PFSK-1 (cell line): ENCODE results near the gene HELZ.

Experiments used
- FOXP2 ChIP-seq: optimal IDR thresholded peaks from 2 replicates; pipeline ENCODE3; 2011; ENCODE audit warnings: borderline replicate concordance, control low read depth, inconsistent platforms; ENCODE audit not compliant: insufficient read depth; ENCODE audit errors: extremely low read length, extremely low read depth
- POLR2AphosphoS5 ChIP-seq: IDR thresholded peaks from 2 replicates; pipeline ENCODE4 v1.6.1; 2012; ENCODE audit warnings: low read depth, mild to moderate bottlenecking, control low read depth, low read length, moderate library complexity
- SIN3A ChIP-seq: IDR thresholded peaks from 2 replicates; pipeline ENCODE4 v1.6.1; 2012; ENCODE audit warnings: mild to moderate bottlenecking, low read length, moderate library complexity, borderline replicate concordance; ENCODE audit not compliant: insufficient read depth
- TAF1 ChIP-seq: IDR thresholded peaks from 2 replicates; pipeline ENCODE4 v1.6.1; 2012; ENCODE audit warnings: low read length, control low read depth, borderline replicate concordance; ENCODE audit not compliant: insufficient read depth
- TF ChIP-seq, protein P1 (sequence below), 2 experiments: IDR thresholded peaks; 2 replicates each; pipeline versions ENCODE4 v1.6.1 to v1.8.0; 2011 to 2012; ENCODE audit warnings: low read depth in 2 of 2, low read length in 2 of 2, control low read depth in 1 of 2, inconsistent platforms in 1 of 2, mild to moderate bottlenecking in 1 of 2, moderate library complexity in 1 of 2; ENCODE audit not compliant: insufficient read depth in 1 of 2

Gene HELZ

DNA sequence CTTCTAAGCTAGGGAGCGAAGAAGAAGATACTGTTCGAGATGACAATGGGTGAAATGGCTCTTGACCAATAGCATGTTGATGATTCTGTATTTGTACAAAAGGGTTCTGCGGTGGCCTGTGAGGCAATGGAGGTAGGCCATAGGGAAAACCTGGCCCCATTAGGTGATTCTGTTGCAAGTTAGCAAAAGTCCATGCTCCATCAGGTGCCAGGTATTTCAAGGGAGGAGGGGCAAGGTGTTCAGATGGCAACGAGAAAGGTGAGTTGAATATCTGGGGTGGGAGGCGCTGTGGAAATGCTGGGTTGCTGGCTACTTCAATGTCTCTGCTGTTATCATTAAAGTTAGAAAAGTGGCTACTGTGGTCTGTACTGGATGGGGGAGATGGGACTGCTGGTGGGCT lies 137.8 kb downstream of the HELZ start:
- TF ChIP-seq SIN3A (no peak), POLR2AphosphoS5 (no peak), FOXP2 (no peak), TAF1 (no peak)
- TF ChIP-seq, protein P1, sequence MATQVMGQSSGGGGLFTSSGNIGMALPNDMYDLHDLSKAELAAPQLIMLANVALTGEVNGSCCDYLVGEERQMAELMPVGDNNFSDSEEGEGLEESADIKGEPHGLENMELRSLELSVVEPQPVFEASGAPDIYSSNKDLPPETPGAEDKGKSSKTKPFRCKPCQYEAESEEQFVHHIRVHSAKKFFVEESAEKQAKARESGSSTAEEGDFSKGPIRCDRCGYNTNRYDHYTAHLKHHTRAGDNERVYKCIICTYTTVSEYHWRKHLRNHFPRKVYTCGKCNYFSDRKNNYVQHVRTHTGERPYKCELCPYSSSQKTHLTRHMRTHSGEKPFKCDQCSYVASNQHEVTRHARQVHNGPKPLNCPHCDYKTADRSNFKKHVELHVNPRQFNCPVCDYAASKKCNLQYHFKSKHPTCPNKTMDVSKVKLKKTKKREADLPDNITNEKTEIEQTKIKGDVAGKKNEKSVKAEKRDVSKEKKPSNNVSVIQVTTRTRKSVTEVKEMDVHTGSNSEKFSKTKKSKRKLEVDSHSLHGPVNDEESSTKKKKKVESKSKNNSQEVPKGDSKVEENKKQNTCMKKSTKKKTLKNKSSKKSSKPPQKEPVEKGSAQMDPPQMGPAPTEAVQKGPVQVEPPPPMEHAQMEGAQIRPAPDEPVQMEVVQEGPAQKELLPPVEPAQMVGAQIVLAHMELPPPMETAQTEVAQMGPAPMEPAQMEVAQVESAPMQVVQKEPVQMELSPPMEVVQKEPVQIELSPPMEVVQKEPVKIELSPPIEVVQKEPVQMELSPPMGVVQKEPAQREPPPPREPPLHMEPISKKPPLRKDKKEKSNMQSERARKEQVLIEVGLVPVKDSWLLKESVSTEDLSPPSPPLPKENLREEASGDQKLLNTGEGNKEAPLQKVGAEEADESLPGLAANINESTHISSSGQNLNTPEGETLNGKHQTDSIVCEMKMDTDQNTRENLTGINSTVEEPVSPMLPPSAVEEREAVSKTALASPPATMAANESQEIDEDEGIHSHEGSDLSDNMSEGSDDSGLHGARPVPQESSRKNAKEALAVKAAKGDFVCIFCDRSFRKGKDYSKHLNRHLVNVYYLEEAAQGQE (IDR thresholded peaks at IDR 0.05; ENCODE audit: insufficient read depth in 1 of 2, low read depth in 2 of 2, low read length in 2 of 2): no peak

DNA sequence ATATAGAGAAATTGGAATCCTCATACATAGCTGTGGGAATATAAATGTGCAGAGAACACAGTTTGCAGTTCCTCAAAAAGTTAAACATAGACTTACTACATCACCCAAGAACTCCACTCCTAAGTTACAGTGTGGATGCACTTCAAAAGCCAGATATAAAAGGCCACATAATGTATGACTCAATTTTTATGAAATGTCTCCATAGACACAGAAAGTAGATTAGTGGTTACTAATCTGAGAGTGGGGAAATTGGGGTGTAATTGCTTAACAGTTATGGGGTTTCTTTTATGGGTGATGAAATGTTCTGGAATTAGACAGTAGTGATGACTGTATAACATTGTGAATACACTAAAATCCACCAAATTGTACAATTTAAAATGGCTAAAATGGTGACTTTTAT lies 139.8 kb downstream of the HELZ start:
- TF ChIP-seq POLR2AphosphoS5 (no peak), TAF1 (no peak), SIN3A (no peak), FOXP2 (no peak)
- TF ChIP-seq, protein P1 (IDR thresholded peaks at IDR 0.05; ENCODE audit: insufficient read depth in 1 of 2, low read depth in 2 of 2, low read length in 2 of 2): no peak

DNA sequence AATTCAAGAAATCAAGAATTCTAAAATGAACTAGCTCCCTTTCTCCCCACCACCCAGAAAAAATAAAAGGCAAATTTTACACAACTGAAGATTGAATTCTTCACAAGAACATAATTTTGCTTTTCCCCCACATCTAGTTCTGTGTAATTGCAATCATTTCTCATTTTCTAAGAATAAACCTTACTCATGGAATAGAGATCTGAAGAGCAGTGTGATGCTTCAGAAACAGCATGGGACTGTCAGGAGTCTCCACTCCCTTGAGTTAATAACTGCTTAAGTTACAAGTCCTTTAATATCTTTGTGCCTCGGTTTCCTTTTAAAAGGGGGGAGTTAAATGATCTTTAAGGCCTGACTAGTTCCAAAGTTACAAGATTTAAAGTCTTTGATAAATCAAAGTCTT lies 147.0 kb downstream of the HELZ start:
- TF ChIP-seq POLR2AphosphoS5: no peak

DNA sequence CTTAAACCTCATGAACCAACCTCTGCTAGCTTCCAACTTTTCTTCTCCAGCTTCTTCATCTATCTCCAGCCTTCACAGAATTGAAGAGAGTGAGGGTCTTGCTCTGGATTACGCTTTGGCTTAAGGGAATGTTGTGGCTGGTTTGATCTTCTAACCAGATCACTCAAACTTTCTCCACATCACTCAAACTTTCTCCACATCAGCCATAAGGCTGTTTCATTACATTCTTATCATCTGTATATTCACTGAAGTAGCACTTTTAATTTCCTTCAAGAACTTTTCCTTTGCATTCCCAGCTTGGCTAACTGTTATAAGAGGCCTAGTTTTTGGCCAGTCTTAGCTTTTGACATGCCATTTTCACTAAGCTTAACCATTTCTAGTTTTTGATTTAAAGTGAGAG lies 148.4 kb downstream of the HELZ start:
- TF ChIP-seq, protein P1 (IDR thresholded peaks at IDR 0.05; ENCODE audit: insufficient read depth in 1 of 2, low read depth in 2 of 2, low read length in 2 of 2): no peak
- TF ChIP-seq POLR2AphosphoS5 (no peak), SIN3A (no peak), TAF1 (no peak), FOXP2 (no peak)

DNA sequence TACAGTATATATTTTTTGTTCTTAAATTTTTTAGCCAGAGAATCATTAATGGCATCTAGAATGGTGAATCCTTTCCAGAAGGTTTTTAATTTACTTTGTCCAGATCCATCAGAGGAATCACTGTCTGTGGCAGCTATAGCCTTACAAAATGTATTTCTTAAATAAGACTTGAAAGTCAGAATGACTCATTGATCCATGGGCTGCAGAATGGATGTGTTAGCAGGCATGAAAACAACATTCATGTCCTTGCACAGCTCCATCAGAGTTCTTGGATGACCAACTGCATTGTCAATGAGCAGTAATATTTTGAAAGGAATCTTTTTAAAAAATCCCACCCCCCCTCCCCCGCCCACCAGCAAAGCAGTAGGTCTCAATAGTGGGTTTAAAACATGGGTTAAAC lies 149.2 kb downstream of the HELZ start:
- TF ChIP-seq SIN3A: no peak
- TF ChIP-seq TAF1: no peak
- TF ChIP-seq, protein P1 (IDR thresholded peaks at IDR 0.05; ENCODE audit: insufficient read depth in 1 of 2, low read depth in 2 of 2, low read length in 2 of 2): no peak
- no peak for TF ChIP-seq POLR2AphosphoS5
- TF ChIP-seq FOXP2: no peak

DNA sequence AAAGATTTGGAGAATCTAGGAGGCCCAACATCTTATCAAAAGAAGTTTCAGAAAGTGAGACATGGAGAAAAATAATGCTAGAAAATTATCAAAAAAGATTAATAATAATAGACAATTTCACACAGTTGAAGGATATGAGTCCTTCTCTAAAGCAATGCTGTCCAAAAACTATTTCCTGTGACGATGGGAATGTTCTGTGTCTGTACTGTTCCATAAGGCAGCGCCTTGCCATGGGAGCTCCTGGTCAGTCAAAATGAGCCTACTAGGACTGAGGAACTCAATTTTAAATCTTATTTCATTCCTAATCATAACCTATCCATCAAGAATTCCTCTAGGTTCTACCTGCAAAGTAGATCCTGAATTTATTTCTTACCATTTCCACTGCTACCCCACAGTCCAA lies 151.6 kb downstream of the HELZ start:
- TF ChIP-seq SIN3A: no peak
- no peak for TF ChIP-seq POLR2AphosphoS5
